Neural progenitor cell (in vitro differentiated cells): ENCODE data around the gene PHGDH. TPM values are rescaled to one million over a fixed set of nuclear protein-coding genes. Genes with fewer than 3 reads are reported as not detected.
A peak's percentile ranks its signal among the peaks of the same experiment; 100 is the strongest.

Source experiments
- DNase-seq: peaks from one replicate; pipeline ENCODE4 v3.0.0-alpha.2; 2016; ENCODE audit warnings: low spot score
- H2AFZ ChIP-seq: fragments of 200-600 bp; sonication (generic); replicated peaks from 2 replicates; pipeline ENCODE4 v1.6.1; 2016; ENCODE audit warnings: antibody characterized with exemption
- H3F3A ChIP-seq: fragments of 200-600 bp; sonication (generic); 2 replicates; pipeline ENCODE4 v1.6.1; 2016; ENCODE audit warnings: antibody characterized with exemption, low read depth
- H3K27ac ChIP-seq: fragments of 200-600 bp; sonication (generic); 2 replicates; pipeline ENCODE4 v1.5.1; 2016; ENCODE audit warnings: mild to moderate bottlenecking
- H3K27me3 ChIP-seq: fragments of 200-600 bp; sonication (generic); 2 replicates; pipeline ENCODE4 v1.6.1; 2016; ENCODE audit warnings: mild to moderate bottlenecking, moderate library complexity
- H3K36me3 ChIP-seq: fragments of 200-600 bp; sonication (generic); 2 replicates; pipeline ENCODE4 v1.5.1; 2016
- H3K4me1 ChIP-seq: fragments of 200-600 bp; sonication (generic); 2 replicates; pipeline ENCODE4 v1.6.1; 2016; ENCODE audit warnings: mixed run types
- H3K4me2 ChIP-seq: fragments of 200-600 bp; sonication (generic); 2 replicates; pipeline ENCODE4 v1.6.1; 2016
- H3K4me3 ChIP-seq: fragments of 200-600 bp; sonication (generic); 2 replicates; pipeline ENCODE4 v1.5.1; 2016
- H3K79me2 ChIP-seq: fragments of 200-600 bp; sonication (generic); 2 replicates; pipeline ENCODE4 v1.6.1; 2016; ENCODE audit warnings: low read depth
- H3K9ac ChIP-seq: fragments of 200-600 bp; sonication (generic); 2 replicates; pipeline ENCODE4 v1.6.1; 2016
- H3K9me3 ChIP-seq: fragments of 200-600 bp; sonication (generic); 2 replicates; pipeline ENCODE4 v1.5.1; 2016; ENCODE audit warnings: low read depth
- H4K20me1 ChIP-seq: fragments of 200-600 bp; sonication (generic); 2 replicates; pipeline ENCODE4 v1.6.1; 2016; ENCODE audit warnings: low read depth
- H3K27ac Mint-ChIP-seq: 3 replicates; pipeline ENCODE4 v1.8.0; 2021; ENCODE audit warnings: mixed read lengths
- H3K27me3 Mint-ChIP-seq: 2 replicates; pipeline ENCODE4 v1.8.0; 2022; ENCODE audit warnings: low read depth, mild to moderate bottlenecking, inconsistent platforms, moderate library complexity, mixed read lengths; ENCODE audit not compliant: insufficient read depth
- H3K36me3 Mint-ChIP-seq: 3 replicates; pipeline ENCODE4 v1.8.0; 2021; ENCODE audit warnings: mixed read lengths
- H3K4me1 Mint-ChIP-seq: 3 replicates; pipeline ENCODE4 v1.8.0; 2021; ENCODE audit warnings: mixed read lengths
- H3K4me3 Mint-ChIP-seq: 3 replicates; pipeline ENCODE4 v1.8.0; 2021; ENCODE audit warnings: mild to moderate bottlenecking, moderate library complexity, mixed read lengths
- H3K9me3 Mint-ChIP-seq: 3 replicates; pipeline ENCODE4 v1.8.0; 2020; ENCODE audit warnings: mixed read lengths
- CTCF ChIP-seq: fragments of 200-600 bp; sonication (generic); IDR thresholded peaks from 2 replicates; pipeline ENCODE4 v1.5.1; 2017; ENCODE audit warnings: antibody characterized with exemption, mild to moderate bottlenecking
- EZH2 ChIP-seq: fragments of 200-600 bp; sonication (generic); IDR thresholded peaks from 2 replicates; pipeline ENCODE4 v1.6.1; 2017; ENCODE audit warnings: antibody characterized with exemption, mild to moderate bottlenecking, moderate library complexity
- EZH2phosphoT487 ChIP-seq: fragments of 200-600 bp; sonication (generic); IDR thresholded peaks from 2 replicates; pipeline ENCODE4 v1.6.1; 2017; ENCODE audit warnings: antibody characterized with exemption
- total RNA-seq: library from RNA; depleted of rRNA; stranded (reverse); fragments of >200 nt; gene quantifications from 2 replicates; pipeline ENCODE4 v1.2.3, GENCODE V29; 2015; ENCODE audit warnings: low replicate concordance

PHGDH gene
- total RNA-seq = 166 and 204 TPM in 2 replicates

GRCh38 chr1:119711804-119712341, at the start of gene PHGDH:
PHGDH (plus strand) TSS chr1:119711934; CDS start chr1:119712023, 89 bp downstream.
- Histone ChIP-seq H3K4me3 (peak within 1 kb of the TSS; percentile 83), H3K4me1 (peaks cover 35% of the 10 kb centered on the region), H3K9me3 (no peaks in the 10 kb centered on the region), H3K79me2 (peaks cover 49% of the 10 kb centered on the region), H3K36me3 (no peaks in the 10 kb centered on the region), H3K27ac (peak within 1 kb of the TSS; percentile 30), H3K9ac (peak within 1 kb of the TSS; percentile 41), H4K20me1 (peaks cover 38% of the 10 kb centered on the region), H3K27me3 (no peaks in the 10 kb centered on the region), H3F3A (peaks cover 40% of the 10 kb centered on the region), H2AFZ (peak within 1 kb of the TSS; percentile 18), H3K4me2 (peak within 1 kb of the TSS; percentile 82)
- H3K27me3 Mint-ChIP-seq = peaks cover 4% of the 10 kb centered on the region
- peak within 1 kb of the TSS; percentile 98 for H3K27ac Mint-ChIP-seq
- peak; percentile 86 for DNase-seq
- H3K4me1 Mint-ChIP-seq = peaks cover 33% of the 10 kb centered on the region
- peak within 1 kb of the TSS; percentile 99 for H3K4me3 Mint-ChIP-seq
- H3K9me3 Mint-ChIP-seq = peaks cover 2% of the 10 kb centered on the region
- H3K36me3 Mint-ChIP-seq = peaks cover 10% of the 10 kb centered on the region
- no peak for TF ChIP-seq CTCF
- no peak for TF ChIP-seq EZH2
- TF ChIP-seq EZH2phosphoT487 = no peak

- Histone ChIP-seq H3K9me3 (no peaks in the 10 kb centered on the region), H3K9ac (no peak overlapping the region)
- H3K27me3 Mint-ChIP-seq = no peaks in the 10 kb centered on the region
Observed at GRCh38 chr1:119662034-119662437, 49.7 kb upstream of the PHGDH start.

GRCh38 chr1:119664067-119664466, 47.7 kb upstream of the PHGDH start:
- TF ChIP-seq EZH2 (no peak), CTCF (no peak), EZH2phosphoT487 (no peak)
- H3K79me2 ChIP-seq = no peaks in the 10 kb centered on the region
- H4K20me1 ChIP-seq = no peaks in the 10 kb centered on the region
- H3K9me3 ChIP-seq = no peaks in the 10 kb centered on the region
- Mint-ChIP-seq H3K9me3 (no peaks in the 10 kb centered on the region), H3K4me1 (peaks cover 4% of the 10 kb centered on the region), H3K27ac (no peak overlapping the region), H3K27me3 (no peaks in the 10 kb centered on the region), H3K36me3 (no peaks in the 10 kb centered on the region), H3K4me3 (no peak overlapping the region)
- H3K36me3 ChIP-seq = no peaks in the 10 kb centered on the region
- H2AFZ ChIP-seq = no peak overlapping the region
- no peak overlapping the region for H3K4me3 ChIP-seq
- DNase-seq = no peak
- H3K4me1 ChIP-seq = peaks cover 13% of the 10 kb centered on the region
- no peak overlapping the region for H3K4me2 ChIP-seq
- H3K27ac ChIP-seq = no peak overlapping the region
- no peaks in the 10 kb centered on the region for H3F3A ChIP-seq
- H3K9ac ChIP-seq = no peak overlapping the region
- H3K27me3 ChIP-seq = no peaks in the 10 kb centered on the region

More at GRCh38 chr1:119662034-119662437, 49.7 kb upstream of the PHGDH start:
- DNase-seq = no peak
- no peaks in the 10 kb centered on the region for H3K27me3 ChIP-seq
- no peak overlapping the region for H3K27ac ChIP-seq
- Mint-ChIP-seq H3K36me3 (no peaks in the 10 kb centered on the region), H3K9me3 (no peaks in the 10 kb centered on the region), H3K4me1 (peaks cover 4% of the 10 kb centered on the region), H3K27ac (no peak overlapping the region), H3K4me3 (no peak overlapping the region)
- TF ChIP-seq EZH2 = no peak
- no peak for TF ChIP-seq EZH2phosphoT487
- no peak for TF ChIP-seq CTCF
- H3K36me3 ChIP-seq = no peaks in the 10 kb centered on the region
- no peak overlapping the region for H3K4me3 ChIP-seq
- peaks cover 14% of the 10 kb centered on the region for H3K4me1 ChIP-seq
- no peaks in the 10 kb centered on the region for H3K79me2 ChIP-seq
- H3F3A ChIP-seq = no peaks in the 10 kb centered on the region
- no peak overlapping the region for H3K4me2 ChIP-seq
- no peak overlapping the region for H2AFZ ChIP-seq
- no peaks in the 10 kb centered on the region for H4K20me1 ChIP-seq
